HCT116 (cell line): ENCODE results near the gene UBE2O. TPM values are rescaled to one million over a fixed set of nuclear protein-coding genes. Genes with fewer than 3 reads are reported as not detected.
A peak's percentile ranks its signal among the peaks of the same experiment; 100 is the strongest.

Experiments used
- ATAC-seq: fragments of 200-7000 bp; cut with Tn5 transposase; 2 replicates; pipeline ENCODE4 v1.9.1; 2020; ENCODE audit warnings: mild to moderate bottlenecking, moderate library complexity
- BruUV-seq: library from RNA; stranded (reverse); fragments of 400-500 nt; replicated peaks from 2 replicates; lab custom pipeline; 2021; lab: Mats Ljungman, UMichigan
- CTCF ChIA-PET: fragments of 300-600 bp; sonication (Branson Sonifier 250); formaldehyde crosslinking; loops from one replicate; lab custom pipeline; 2021; ENCODE audit warnings: antibody characterized with exemption; lab: Charles Lee
- POLR2A ChIA-PET: fragments of 300-600, 350-600 bp; sonication (Branson Sonifier 250); formaldehyde crosslinking; loops from one replicate; lab custom pipeline; 2021; ENCODE audit warnings: antibody characterized with exemption; lab: Charles Lee
- RAD21 ChIA-PET, 2 experiments: fragments of 300-600 bp; sonication (Branson Sonifier 250); formaldehyde crosslinking; loops; one replicate each; lab custom pipeline; 2023; ENCODE audit warnings: low total read pairs in 2 of 2; ENCODE audit not compliant: uncharacterized antibody in 2 of 2, unreplicated experiment in 2 of 2, low non-redundant PET in 1 of 2; lab: Charles Lee
- DNase-seq: peaks from one replicate; pipeline ENCODE4 v3.0.0-alpha.2; 2010; ENCODE audit warnings: low read depth, low spot score
- H2AFZ ChIP-seq: fragments of 200-600 bp; shearing (Covaris generic), sonication (generic); 2 replicates; pipeline ENCODE4 v1.6.1; 2017; ENCODE audit warnings: low read depth, mixed run types, mixed read lengths, antibody characterized with exemption, low read length; ENCODE audit not compliant: poor library complexity, severe bottlenecking
- H3K27ac ChIP-seq: 2 replicates; pipeline ENCODE4 v1.5.1; 2012; ENCODE audit warnings: low read depth, low read length
- H3K27me3 ChIP-seq: fragments of 200-600 bp; sonication (generic); 2 replicates; pipeline ENCODE4 v1.6.1; 2016; ENCODE audit warnings: mixed run types, low read length, mixed read lengths; ENCODE audit not compliant: insufficient read depth
- H3K36me3 ChIP-seq, 2 experiments: fragments of 200-500 bp in 1 of 2; fragments of 200-600 bp in 1 of 2; sonication (Bioruptor generic) in 1 of 2; sonication (generic) in 1 of 2; 2 replicates each; pipeline versions ENCODE4 v1.5.1 to v1.6.1; 2014 to 2016; ENCODE audit warnings: low read length in 2 of 2, inconsistent platforms in 1 of 2, mixed read lengths in 1 of 2, mixed run types in 1 of 2; ENCODE audit not compliant: insufficient read depth in 2 of 2, control insufficient read depth in 1 of 2
- H3K4me1 ChIP-seq, 2 experiments: fragments of 200-600 bp in 1 of 2; sonication (generic) in 1 of 2; 2 replicates each; pipeline versions ENCODE4 v1.5.1 to v1.6.1; 2012 to 2017; ENCODE audit warnings: low read length in 2 of 2, inconsistent platforms in 1 of 2, mild to moderate bottlenecking in 1 of 2, mixed read lengths in 1 of 2, mixed run types in 1 of 2, moderate library complexity in 1 of 2; ENCODE audit not compliant: insufficient read depth in 2 of 2, control insufficient read depth in 1 of 2
- H3K4me2 ChIP-seq: fragments of 200-600 bp; sonication (generic); 2 replicates; pipeline ENCODE4 v1.6.1; 2017; ENCODE audit warnings: mixed run types, low read length, mixed read lengths
- H3K4me3 ChIP-seq, 2 experiments: fragments of 200-600 bp in 1 of 2; sonication (generic) in 1 of 2; replicated peaks in 1 of 2; 2 replicates each; pipeline ENCODE4 v1.5.1; 2011 to 2016; ENCODE audit warnings: low read length in 2 of 2, control low read depth in 1 of 2, low read depth in 1 of 2, mild to moderate bottlenecking in 1 of 2, mixed read lengths in 1 of 2, mixed run types in 1 of 2
- H3K79me2 ChIP-seq: fragments of 200-600 bp; sonication (generic); 2 replicates; pipeline ENCODE4 v1.6.1; 2017; ENCODE audit warnings: mild to moderate bottlenecking, mixed run types, low read length, moderate library complexity, mixed read lengths; ENCODE audit not compliant: insufficient read depth
- H3K9ac ChIP-seq: fragments of 200-600 bp; sonication (generic); 2 replicates; pipeline ENCODE4 v1.6.1; 2016; ENCODE audit warnings: low read length, mixed read lengths
- H3K9me2 ChIP-seq: fragments of 200-600 bp; sonication (generic), shearing (Covaris generic); 2 replicates; pipeline ENCODE4 v1.6.1; 2017; ENCODE audit warnings: mixed run types, mild to moderate bottlenecking, moderate library complexity; ENCODE audit not compliant: insufficient read depth
- H3K9me3 ChIP-seq, 2 experiments: fragments of 200-500 bp in 1 of 2; fragments of 200-600 bp in 1 of 2; sonication (Bioruptor generic) in 1 of 2; sonication (generic) in 1 of 2; 2 replicates each; pipeline ENCODE4 v1.6.1; 2014 to 2017; ENCODE audit warnings: low read length in 2 of 2, mixed read lengths in 2 of 2, inconsistent platforms in 1 of 2, low read depth in 1 of 2, mild to moderate bottlenecking in 1 of 2, mixed run types in 1 of 2, moderate library complexity in 1 of 2; ENCODE audit not compliant: control insufficient read depth in 1 of 2, insufficient read depth in 1 of 2
- H4K20me1 ChIP-seq: fragments of 200-600 bp; sonication (generic), shearing (Covaris generic); 2 replicates; pipeline ENCODE4 v1.6.1; 2017; ENCODE audit warnings: mixed run types, mild to moderate bottlenecking, moderate library complexity; ENCODE audit not compliant: insufficient read depth
- CTCF ChIP-seq, 3 experiments: fragments of 200-600 bp in 1 of 3; sonication (generic) in 1 of 3; IDR thresholded peaks in 2 of 3; conservative IDR thresholded peaks in 1 of 3; 2 replicates each; pipeline ENCODE4 v1.5.1; 2012 to 2017; ENCODE audit warnings: low read depth in 2 of 3, low read length in 2 of 3, antibody characterized with exemption in 1 of 3, borderline replicate concordance in 1 of 3, control low read depth in 1 of 3, mild to moderate bottlenecking in 1 of 3, mixed read lengths in 1 of 3, mixed run types in 1 of 3, moderate library complexity in 1 of 3; ENCODE audit not compliant: insufficient read depth in 1 of 3
- EZH2 ChIP-seq: fragments of 200-600 bp; sonication (generic); IDR thresholded peaks from 2 replicates; pipeline ENCODE4 v1.6.1; 2017; ENCODE audit warnings: antibody characterized with exemption, mixed run types
- MAX ChIP-seq: IDR thresholded peaks from 2 replicates; pipeline ENCODE4 v1.6.1; 2012
- RAD21 ChIP-seq: IDR thresholded peaks from 2 replicates; pipeline ENCODE4 v1.6.1; 2012; ENCODE audit warnings: low read depth, mild to moderate bottlenecking
- SP1 ChIP-seq: IDR thresholded peaks from 2 replicates; pipeline ENCODE4 v1.6.1; 2012; ENCODE audit warnings: low read depth
- YY1 ChIP-seq: IDR thresholded peaks from 2 replicates; pipeline ENCODE4 v1.6.1; 2011; ENCODE audit warnings: low read length, low read depth, moderate library complexity, mild to moderate bottlenecking; ENCODE audit not compliant: insufficient replicate concordance; ENCODE audit errors: extremely low read depth
- intact Hi-C: fragments of 100-400 bp; cut with micrococcal nuclease; formaldehyde crosslinking; loops from 2 replicates; pipeline ENCODE4 v1.10.0; 2022
- total RNA-seq: library from RNA; stranded (reverse); gene quantifications from one replicate; pipeline ENCODE4 v1.2.1, GENCODE V29; 2021; ENCODE audit not compliant: unreplicated experiment

UBE2O gene
- total RNA-seq, 1 experiment from 2014 or later, result 59.1 TPM

- peak; percentile 35 for TF ChIP-seq YY1
Observed at GRCh38 chr17:76501018-76501826, 48.3 kb upstream of the UBE2O start, which contains the start of gene RHBDF2 (continued).

DNA sequence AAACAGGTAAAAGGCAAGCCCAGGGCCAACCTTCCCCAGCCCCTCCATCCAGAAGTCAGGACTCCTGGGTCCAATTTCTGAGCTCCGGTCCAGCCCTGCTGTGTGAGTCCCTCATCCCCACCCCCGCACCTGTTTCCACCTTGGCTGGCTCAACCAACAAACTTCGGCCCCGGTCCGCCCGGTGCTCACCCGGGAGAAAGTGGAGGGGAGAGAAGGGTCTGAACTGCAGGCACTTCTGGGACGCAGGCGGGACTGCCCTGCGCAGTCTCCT is 47.7 kb upstream of the UBE2O start:
- peaks cover 53% of the 10 kb centered on the region for H3K79me2 ChIP-seq

More for the DNA sequence above, 47.7 kb upstream of the UBE2O start:
- H4K20me1 ChIP-seq, result peaks cover 5% of the 10 kb centered on the region; the same call in 1 of the 2 replicates
- H3K9me2 ChIP-seq, result no peaks in the 10 kb centered on the region
- CTCF ChIA-PET, result interaction anchor here (2.2 kb wide), 1 partner anchor 42 kb away, joined by 12 read pairs; no protein-coding TSS in a partner anchor
- RAD21 ChIA-PET, result no interaction called here
- POLR2A ChIA-PET, result interaction anchor here (1.8 kb wide), 1 partner anchor 10 kb away, joined by 7 read pairs; no protein-coding TSS in a partner anchor
- peak overlapping the region; percentile 92 to 100 for H3K4me3 ChIP-seq
- H3K27me3 ChIP-seq, result no peaks in the 10 kb centered on the region
- H3K9me3 ChIP-seq, result no peaks in the 10 kb centered on the region
- no peaks in the 10 kb centered on the region; a peak in 1 of 4 replicates for H3K36me3 ChIP-seq
- H3K4me2 ChIP-seq, result peak overlapping the region; percentile 97
- intact Hi-C loops, result loop anchor here (1.0 to 5.0 kb wide), 3 partner anchors 16 to 198 kb away; no protein-coding TSS in a partner anchor
- H3K27ac ChIP-seq, result peak overlapping the region; percentile 96
- peaks cover 32 to 39% of the 10 kb centered on the region in 2 experiments for H3K4me1 ChIP-seq
- H2AFZ ChIP-seq, result no peak overlapping the region
- no TSS peak for BruUV-seq
- H3K9ac ChIP-seq, result peak overlapping the region; percentile 82
- no peak for TF ChIP-seq EZH2
- no peak for TF ChIP-seq SP1
- no peak for TF ChIP-seq MAX
- TF ChIP-seq RAD21, result no peak
- TF ChIP-seq CTCF (IDR thresholded peaks at IDR 0.05 in 2 of 3, conservative IDR thresholded peaks at IDR 0.05 in 1 of 3; ENCODE audit: borderline replicate concordance in 1 of 3, insufficient read depth in 1 of 3, low read depth in 2 of 3, low read length in 2 of 3), result no peak
- ATAC-seq (no peak), DNase-seq (no peak)
